AG04449 (cell line): ENCODE measurements around the gene TNRC6A.
"Not testable (repeated sequence)": the region's sequence is repeated elsewhere in the genome, so short reads cannot be mapped to it uniquely, and the experiment has no call there.

Source experiments
- CTCF ChIA-PET: fragments of 350-600 bp; formaldehyde crosslinking; extraction: SDS; loops from one replicate; lab custom pipeline; 2021; ENCODE audit warnings: antibody characterized with exemption; lab: Yijun Ruan, JAX
- POLR2A ChIA-PET: fragments of 400-600, 350-600 bp; formaldehyde crosslinking; extraction: SDS; loops from one replicate; lab custom pipeline; 2020; ENCODE audit warnings: antibody characterized with exemption, inconsistent platforms; lab: Yijun Ruan, JAX
- DNase-seq: peaks from one replicate; pipeline ENCODE4 v3.0.0-alpha.2; 2010; ENCODE audit warnings: low read depth, low spot score
- H3K4me3 ChIP-seq: 2 replicates; pipeline ENCODE4 v1.5.1; 2011; ENCODE audit warnings: low read depth, mild to moderate bottlenecking, control low read depth, low read length
- TF ChIP-seq, protein P1 (sequence below): IDR thresholded peaks from one replicate; pipeline ENCODE4 v1.5.1; 2011; ENCODE audit warnings: mild to moderate bottlenecking, moderate library complexity, low read length, control low read depth, inconsistent platforms; ENCODE audit not compliant: insufficient read depth; ENCODE audit errors: missing control alignments

The TNRC6A gene

DNA sequence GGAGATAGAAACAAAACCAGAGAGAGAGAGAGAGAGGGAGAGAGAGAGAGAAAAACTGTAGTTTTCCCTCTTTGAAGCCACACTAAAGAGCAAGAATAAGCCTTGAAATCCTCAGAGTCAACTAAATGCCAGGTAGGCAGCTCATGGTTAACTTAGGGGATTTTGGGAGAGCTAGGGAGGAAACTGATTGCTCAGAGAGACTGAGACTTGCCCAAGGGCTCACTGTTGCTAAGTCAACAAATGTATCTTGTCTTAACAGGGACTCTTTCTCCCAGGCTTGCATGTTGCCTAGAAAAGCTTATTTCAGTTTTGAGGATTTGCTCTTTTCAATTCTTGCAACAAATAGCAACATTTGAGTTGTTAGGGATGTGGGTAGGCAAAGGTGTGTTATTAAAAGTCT, 111.8 kb downstream of the TNRC6A start:
- POLR2A ChIA-PET, result no interaction called here
- no peak overlapping the region for H3K4me3 ChIP-seq
- CTCF ChIA-PET, result no interaction called here
- TF ChIP-seq, protein P1, sequence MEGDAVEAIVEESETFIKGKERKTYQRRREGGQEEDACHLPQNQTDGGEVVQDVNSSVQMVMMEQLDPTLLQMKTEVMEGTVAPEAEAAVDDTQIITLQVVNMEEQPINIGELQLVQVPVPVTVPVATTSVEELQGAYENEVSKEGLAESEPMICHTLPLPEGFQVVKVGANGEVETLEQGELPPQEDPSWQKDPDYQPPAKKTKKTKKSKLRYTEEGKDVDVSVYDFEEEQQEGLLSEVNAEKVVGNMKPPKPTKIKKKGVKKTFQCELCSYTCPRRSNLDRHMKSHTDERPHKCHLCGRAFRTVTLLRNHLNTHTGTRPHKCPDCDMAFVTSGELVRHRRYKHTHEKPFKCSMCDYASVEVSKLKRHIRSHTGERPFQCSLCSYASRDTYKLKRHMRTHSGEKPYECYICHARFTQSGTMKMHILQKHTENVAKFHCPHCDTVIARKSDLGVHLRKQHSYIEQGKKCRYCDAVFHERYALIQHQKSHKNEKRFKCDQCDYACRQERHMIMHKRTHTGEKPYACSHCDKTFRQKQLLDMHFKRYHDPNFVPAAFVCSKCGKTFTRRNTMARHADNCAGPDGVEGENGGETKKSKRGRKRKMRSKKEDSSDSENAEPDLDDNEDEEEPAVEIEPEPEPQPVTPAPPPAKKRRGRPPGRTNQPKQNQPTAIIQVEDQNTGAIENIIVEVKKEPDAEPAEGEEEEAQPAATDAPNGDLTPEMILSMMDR, result no peak
- DNase-seq, result no peak

GRCh38 chr16:24844101-24845030, 114.9 kb downstream of the TNRC6A start:
- no peak for DNase-seq
- no peak overlapping the region for H3K4me3 ChIP-seq
- TF ChIP-seq, protein P1, result no peak
- ChIA-PET CTCF (interaction anchor here (1.2 kb wide), 1 partner anchor 10 kb away, joined by 3 read pairs; no protein-coding TSS in a partner anchor), POLR2A (no interaction called here)

- H3K4me3 ChIP-seq, DNase-seq, POLR2A ChIA-PET: not testable (repeated sequence)
- CTCF ChIA-PET, result interaction anchor here (1.2 kb wide), 1 partner anchor 12 kb away, joined by 3 read pairs; no protein-coding TSS in a partner anchor
Measured at GRCh38 chr16:24845031-24845365, 115.5 kb downstream of the TNRC6A start.

- CTCF ChIA-PET, result interaction anchor here (1.2 to 2.8 kb wide), 2 partner anchors 11 to 13 kb away, joined by 3 to 10 read pairs; no protein-coding TSS in a partner anchor
- H3K4me3 ChIP-seq, result no peak within 1 kb of the TSS
- no peak for DNase-seq
- POLR2A ChIA-PET, result no interaction called here
- TF ChIP-seq, protein P1, result no peak
Measured at GRCh38 chr16:24845726-24846547, 116.5 kb downstream of the TNRC6A start, which contains the start of gene SLC5A11. SLC5A11 (plus strand) TSS chr16:24845963; CDS start chr16:24858644, 12,681 bp downstream.

DNA sequence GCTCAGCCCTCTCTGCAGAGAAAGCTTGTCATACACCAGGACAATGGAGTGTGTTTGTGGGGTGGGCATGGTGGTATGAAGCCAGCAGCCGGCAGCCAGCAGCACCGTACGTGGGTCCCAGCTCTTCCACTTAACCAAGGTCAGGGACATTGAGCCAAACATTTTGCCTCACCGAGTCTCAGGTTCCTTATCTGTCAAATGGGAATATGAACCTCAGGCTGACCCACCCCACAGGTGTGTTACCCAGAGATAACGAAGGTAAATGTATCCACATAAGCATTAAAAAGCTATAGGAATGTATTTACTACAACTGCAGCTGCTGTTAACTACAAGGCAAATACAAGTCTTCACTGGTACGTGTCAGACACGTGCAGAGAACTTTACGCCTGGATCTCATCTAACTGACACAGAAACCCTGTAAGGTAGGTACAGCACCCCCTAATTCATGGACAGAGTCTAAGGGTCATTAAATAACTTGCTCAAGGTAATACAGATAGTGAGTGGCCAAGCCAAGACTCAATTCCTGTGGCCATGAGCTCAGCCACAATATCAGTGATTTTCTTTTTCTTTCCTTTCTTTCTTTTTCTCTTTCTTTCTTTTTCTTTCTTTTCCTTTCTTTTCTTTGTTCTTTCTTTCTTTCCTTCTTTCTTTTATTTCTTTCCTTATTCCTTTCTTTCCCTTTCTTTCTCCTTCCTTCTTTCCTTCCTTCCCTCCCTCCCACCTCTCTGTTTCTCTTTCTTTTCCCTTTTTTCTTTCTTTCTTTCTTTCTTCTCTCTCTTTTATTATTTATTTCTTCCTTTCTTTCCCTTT, 117.3 kb downstream of the TNRC6A start:
- CTCF ChIA-PET, result interaction anchor here (2.8 kb wide), 1 partner anchor 12 kb away, joined by 10 read pairs; no protein-coding TSS in a partner anchor
- DNase-seq, result no peak
- POLR2A ChIA-PET, result no interaction called here
- TF ChIP-seq, protein P1, result no peak
- no peak overlapping the region for H3K4me3 ChIP-seq

- POLR2A ChIA-PET, result no interaction called here
- no peak overlapping the region for H3K4me3 ChIP-seq
- CTCF ChIA-PET, result interaction anchor here (2.8 kb wide), 1 partner anchor 13 kb away, joined by 10 read pairs; no protein-coding TSS in a partner anchor
- TF ChIP-seq, protein P1, result no peak
- no peak for DNase-seq
Measured at GRCh38 chr16:24847358-24847664, 117.9 kb downstream of the TNRC6A start.
